Stimulated activated naive CD8-positive, alpha-beta T cell treated with anti-CD3 and anti-CD28 coated beads, Interleukin-15, Interleukin-2, amounts not matched to agents 100 ng/mL and 50 ng/mL, for 24 hours (primary cell): ENCODE results near the gene KCND3.

Experiments
- H3K27ac Mint-ChIP-seq: one replicate; pipeline ENCODE4 v1.8.0; 2021; ENCODE audit warnings: mild to moderate bottlenecking, mixed read lengths
- H3K27me3 Mint-ChIP-seq: one replicate; pipeline ENCODE4 v1.8.0; 2021; ENCODE audit warnings: mixed read lengths
- H3K36me3 Mint-ChIP-seq: one replicate; pipeline ENCODE4 v1.8.0; 2021; ENCODE audit warnings: low read depth, mixed read lengths
- H3K4me1 Mint-ChIP-seq: one replicate; pipeline ENCODE4 v1.8.0; 2021; ENCODE audit warnings: low read depth, mixed read lengths
- H3K4me3 Mint-ChIP-seq: one replicate; pipeline ENCODE4 v1.8.0; 2021; ENCODE audit warnings: mild to moderate bottlenecking, mixed read lengths
- H3K9me3 Mint-ChIP-seq: one replicate; pipeline ENCODE4 v1.8.0; 2021; ENCODE audit warnings: mixed read lengths

The KCND3 gene

GRCh38 chr1:112000048-112000447 is 10.6 kb upstream of the KCND3 start:
- Mint-ChIP-seq H3K36me3 (no peaks in the 10 kb centered on the region), H3K9me3 (no peaks in the 10 kb centered on the region), H3K27ac (no peak overlapping the region), H3K4me3 (no peak overlapping the region), H3K27me3 (peaks cover 18% of the 10 kb centered on the region), H3K4me1 (no peaks in the 10 kb centered on the region)

GRCh38 chr1:111998332-111998731 is 8.9 kb upstream of the KCND3 start:
- Mint-ChIP-seq H3K4me3 (no peak overlapping the region), H3K36me3 (no peaks in the 10 kb centered on the region), H3K4me1 (no peaks in the 10 kb centered on the region), H3K27me3 (peaks cover 26% of the 10 kb centered on the region), H3K9me3 (no peaks in the 10 kb centered on the region), H3K27ac (no peak overlapping the region)

GRCh38 chr1:111992476-111992875 is 3.0 kb upstream of the KCND3 start:
- H3K4me1 Mint-ChIP-seq = peaks cover 8% of the 10 kb centered on the region
- H3K9me3 Mint-ChIP-seq = no peaks in the 10 kb centered on the region
- no peak overlapping the region for H3K27ac Mint-ChIP-seq
- no peak overlapping the region for H3K4me3 Mint-ChIP-seq
- H3K36me3 Mint-ChIP-seq = no peaks in the 10 kb centered on the region
- H3K27me3 Mint-ChIP-seq = peaks cover 61% of the 10 kb centered on the region

- no peaks in the 10 kb centered on the region for H3K36me3 Mint-ChIP-seq
- H3K27ac Mint-ChIP-seq = no peak overlapping the region
- no peaks in the 10 kb centered on the region for H3K9me3 Mint-ChIP-seq
- H3K4me3 Mint-ChIP-seq = no peak overlapping the region
- peaks cover 8% of the 10 kb centered on the region for H3K4me1 Mint-ChIP-seq
- H3K27me3 Mint-ChIP-seq = peaks cover 74% of the 10 kb centered on the region
Observed at GRCh38 chr1:111990878-111991718, 1.6 kb upstream of the KCND3 start.

- peaks cover 74% of the 10 kb centered on the region for H3K27me3 Mint-ChIP-seq
- H3K27ac Mint-ChIP-seq = no peak overlapping the region
- peak overlapping the region; percentile 54 for H3K4me3 Mint-ChIP-seq
- H3K9me3 Mint-ChIP-seq = no peaks in the 10 kb centered on the region
- peaks cover 8% of the 10 kb centered on the region for H3K4me1 Mint-ChIP-seq
- H3K36me3 Mint-ChIP-seq = no peaks in the 10 kb centered on the region
Observed at GRCh38 chr1:111990026-111990877, 784 bp upstream of the KCND3 start.

GRCh38 chr1:111988743-111989453 is 570 bp downstream of the KCND3 start:
- peaks cover 76% of the 10 kb centered on the region for H3K27me3 Mint-ChIP-seq
- H3K27ac Mint-ChIP-seq = no peak overlapping the region
- H3K4me3 Mint-ChIP-seq = peak overlapping the region; percentile 35
- no peaks in the 10 kb centered on the region for H3K36me3 Mint-ChIP-seq
- peaks cover 8% of the 10 kb centered on the region for H3K4me1 Mint-ChIP-seq
- no peaks in the 10 kb centered on the region for H3K9me3 Mint-ChIP-seq

- Mint-ChIP-seq H3K27ac (no peak overlapping the region), H3K36me3 (no peaks in the 10 kb centered on the region), H3K4me3 (peak overlapping the region; percentile 35), H3K27me3 (peaks cover 78% of the 10 kb centered on the region), H3K4me1 (peaks cover 8% of the 10 kb centered on the region), H3K9me3 (no peaks in the 10 kb centered on the region)
Observed at GRCh38 chr1:111988377-111988742, 1.1 kb downstream of the KCND3 start.

GRCh38 chr1:111987502-111987901 is 2.0 kb downstream of the KCND3 start:
- Mint-ChIP-seq H3K27me3 (peaks cover 69% of the 10 kb centered on the region), H3K4me1 (peaks cover 8% of the 10 kb centered on the region), H3K36me3 (no peaks in the 10 kb centered on the region), H3K4me3 (no peak overlapping the region), H3K27ac (no peak overlapping the region), H3K9me3 (no peaks in the 10 kb centered on the region)

GRCh38 chr1:111983500-111983899 is 6.0 kb downstream of the KCND3 start:
- Mint-ChIP-seq H3K36me3 (no peaks in the 10 kb centered on the region), H3K27me3 (peaks cover 47% of the 10 kb centered on the region), H3K4me1 (peaks cover under 1% of the 10 kb centered on the region), H3K4me3 (no peak overlapping the region), H3K9me3 (no peaks in the 10 kb centered on the region), H3K27ac (no peak overlapping the region)

- no peak overlapping the region for H3K27ac Mint-ChIP-seq
- no peaks in the 10 kb centered on the region for H3K9me3 Mint-ChIP-seq
- no peak overlapping the region for H3K4me3 Mint-ChIP-seq
- peaks cover 47% of the 10 kb centered on the region for H3K27me3 Mint-ChIP-seq
- H3K36me3 Mint-ChIP-seq = no peaks in the 10 kb centered on the region
- H3K4me1 Mint-ChIP-seq = no peaks in the 10 kb centered on the region
Observed at GRCh38 chr1:111982428-111982827, 7.0 kb downstream of the KCND3 start.

GRCh38 chr1:111981871-111982270 is 7.6 kb downstream of the KCND3 start:
- no peaks in the 10 kb centered on the region for H3K36me3 Mint-ChIP-seq
- H3K27ac Mint-ChIP-seq = no peak overlapping the region
- H3K4me1 Mint-ChIP-seq = no peaks in the 10 kb centered on the region
- no peak overlapping the region for H3K4me3 Mint-ChIP-seq
- H3K27me3 Mint-ChIP-seq = peaks cover 46% of the 10 kb centered on the region
- no peaks in the 10 kb centered on the region for H3K9me3 Mint-ChIP-seq

- no peaks in the 10 kb centered on the region for H3K4me1 Mint-ChIP-seq
- peaks cover 45% of the 10 kb centered on the region for H3K27me3 Mint-ChIP-seq
Observed at GRCh38 chr1:111981090-111981489, 8.4 kb downstream of the KCND3 start.

GRCh38 chr1:111980686-111981085 is 8.8 kb downstream of the KCND3 start:
- H3K36me3 Mint-ChIP-seq = no peaks in the 10 kb centered on the region
- no peak overlapping the region for H3K4me3 Mint-ChIP-seq
- no peaks in the 10 kb centered on the region for H3K9me3 Mint-ChIP-seq
- no peak overlapping the region for H3K27ac Mint-ChIP-seq
- no peaks in the 10 kb centered on the region for H3K4me1 Mint-ChIP-seq
- H3K27me3 Mint-ChIP-seq = peaks cover 45% of the 10 kb centered on the region

More at GRCh38 chr1:111981090-111981489, 8.4 kb downstream of the KCND3 start:
- no peaks in the 10 kb centered on the region for H3K9me3 Mint-ChIP-seq
- no peak overlapping the region for H3K4me3 Mint-ChIP-seq
- H3K36me3 Mint-ChIP-seq = no peaks in the 10 kb centered on the region
- H3K27ac Mint-ChIP-seq = no peak overlapping the region

GRCh38 chr1:111978695-111979094 is 10.8 kb downstream of the KCND3 start:
- Mint-ChIP-seq H3K4me1 (no peaks in the 10 kb centered on the region), H3K9me3 (no peaks in the 10 kb centered on the region), H3K27me3 (peaks cover 48% of the 10 kb centered on the region), H3K27ac (no peak overlapping the region), H3K36me3 (no peaks in the 10 kb centered on the region), H3K4me3 (no peak overlapping the region)

- Mint-ChIP-seq H3K4me1 (no peaks in the 10 kb centered on the region), H3K9me3 (no peaks in the 10 kb centered on the region), H3K27ac (no peak overlapping the region), H3K36me3 (no peaks in the 10 kb centered on the region), H3K27me3 (peaks cover 56% of the 10 kb centered on the region), H3K4me3 (no peak overlapping the region)
Observed at GRCh38 chr1:111977378-111977777, 12.1 kb downstream of the KCND3 start.
